Neural progenitor cell (in vitro differentiated cells): Measurements from ENCODE around the gene SKA1. TPM values are rescaled to one million over a fixed set of nuclear protein-coding genes. Genes with fewer than 3 reads are reported as not detected.

ENCODE experiments used
- DNase-seq: peaks from one replicate; pipeline ENCODE4 v3.0.0-alpha.2; 2016; ENCODE audit warnings: low spot score
- H2AFZ ChIP-seq: fragments of 200-600 bp; sonication (generic); replicated peaks from 2 replicates; pipeline ENCODE4 v1.6.1; 2016; ENCODE audit warnings: antibody characterized with exemption
- H3F3A ChIP-seq: fragments of 200-600 bp; sonication (generic); 2 replicates; pipeline ENCODE4 v1.6.1; 2016; ENCODE audit warnings: antibody characterized with exemption, low read depth
- H3K27ac ChIP-seq: fragments of 200-600 bp; sonication (generic); 2 replicates; pipeline ENCODE4 v1.5.1; 2016; ENCODE audit warnings: mild to moderate bottlenecking
- H3K27me3 ChIP-seq: fragments of 200-600 bp; sonication (generic); 2 replicates; pipeline ENCODE4 v1.6.1; 2016; ENCODE audit warnings: mild to moderate bottlenecking, moderate library complexity
- H3K36me3 ChIP-seq: fragments of 200-600 bp; sonication (generic); 2 replicates; pipeline ENCODE4 v1.5.1; 2016
- H3K4me1 ChIP-seq: fragments of 200-600 bp; sonication (generic); 2 replicates; pipeline ENCODE4 v1.6.1; 2016; ENCODE audit warnings: mixed run types
- H3K4me2 ChIP-seq: fragments of 200-600 bp; sonication (generic); 2 replicates; pipeline ENCODE4 v1.6.1; 2016
- H3K4me3 ChIP-seq: fragments of 200-600 bp; sonication (generic); 2 replicates; pipeline ENCODE4 v1.5.1; 2016
- H3K79me2 ChIP-seq: fragments of 200-600 bp; sonication (generic); 2 replicates; pipeline ENCODE4 v1.6.1; 2016; ENCODE audit warnings: low read depth
- H3K9ac ChIP-seq: fragments of 200-600 bp; sonication (generic); 2 replicates; pipeline ENCODE4 v1.6.1; 2016
- H3K9me3 ChIP-seq: fragments of 200-600 bp; sonication (generic); 2 replicates; pipeline ENCODE4 v1.5.1; 2016; ENCODE audit warnings: low read depth
- H4K20me1 ChIP-seq: fragments of 200-600 bp; sonication (generic); 2 replicates; pipeline ENCODE4 v1.6.1; 2016; ENCODE audit warnings: low read depth
- H3K27ac Mint-ChIP-seq: 3 replicates; pipeline ENCODE4 v1.8.0; 2021; ENCODE audit warnings: mixed read lengths
- H3K27me3 Mint-ChIP-seq: 2 replicates; pipeline ENCODE4 v1.8.0; 2022; ENCODE audit warnings: low read depth, mild to moderate bottlenecking, inconsistent platforms, moderate library complexity, mixed read lengths; ENCODE audit not compliant: insufficient read depth
- H3K36me3 Mint-ChIP-seq: 3 replicates; pipeline ENCODE4 v1.8.0; 2021; ENCODE audit warnings: mixed read lengths
- H3K4me1 Mint-ChIP-seq: 3 replicates; pipeline ENCODE4 v1.8.0; 2021; ENCODE audit warnings: mixed read lengths
- H3K4me3 Mint-ChIP-seq: 3 replicates; pipeline ENCODE4 v1.8.0; 2021; ENCODE audit warnings: mild to moderate bottlenecking, moderate library complexity, mixed read lengths
- H3K9me3 Mint-ChIP-seq: 3 replicates; pipeline ENCODE4 v1.8.0; 2020; ENCODE audit warnings: mixed read lengths
- CTCF ChIP-seq: fragments of 200-600 bp; sonication (generic); IDR thresholded peaks from 2 replicates; pipeline ENCODE4 v1.5.1; 2017; ENCODE audit warnings: antibody characterized with exemption, mild to moderate bottlenecking
- EZH2 ChIP-seq: fragments of 200-600 bp; sonication (generic); IDR thresholded peaks from 2 replicates; pipeline ENCODE4 v1.6.1; 2017; ENCODE audit warnings: antibody characterized with exemption, mild to moderate bottlenecking, moderate library complexity
- EZH2phosphoT487 ChIP-seq: fragments of 200-600 bp; sonication (generic); IDR thresholded peaks from 2 replicates; pipeline ENCODE4 v1.6.1; 2017; ENCODE audit warnings: antibody characterized with exemption
- total RNA-seq: library from RNA; depleted of rRNA; stranded (reverse); fragments of >200 nt; gene quantifications from 2 replicates; pipeline ENCODE4 v1.2.3, GENCODE V29; 2015; ENCODE audit warnings: low replicate concordance

Gene SKA1
- total RNA-seq, 1 donor from 2014 or later, result 57.2 TPM

GRCh38 chr18:50338715-50339114 is 36.1 kb upstream of the SKA1 start:
- no peaks in the 10 kb centered on the region for H3K27me3 ChIP-seq
- Mint-ChIP-seq H3K36me3 (no peaks in the 10 kb centered on the region), H3K27me3 (no peaks in the 10 kb centered on the region), H3K4me3 (no peak overlapping the region), H3K4me1 (peaks cover 31% of the 10 kb centered on the region), H3K27ac (peak overlapping the region; percentile 37), H3K9me3 (no peaks in the 10 kb centered on the region)
- no peak overlapping the region for H3K4me3 ChIP-seq
- peaks cover 39% of the 10 kb centered on the region for H3F3A ChIP-seq
- DNase-seq, result peak; percentile 62
- no peak overlapping the region for H3K9ac ChIP-seq
- no peaks in the 10 kb centered on the region for H4K20me1 ChIP-seq
- H3K9me3 ChIP-seq, result no peaks in the 10 kb centered on the region
- H3K79me2 ChIP-seq, result no peaks in the 10 kb centered on the region
- no peaks in the 10 kb centered on the region for H3K36me3 ChIP-seq
- TF ChIP-seq EZH2phosphoT487 (no peak), CTCF (no peak), EZH2 (no peak)
- no peak overlapping the region for H2AFZ ChIP-seq
- no peak overlapping the region for H3K27ac ChIP-seq
- peak overlapping the region; percentile 65 for H3K4me2 ChIP-seq
- peaks cover 40% of the 10 kb centered on the region for H3K4me1 ChIP-seq

GRCh38 chr18:50340078-50340477 is 34.8 kb upstream of the SKA1 start:
- TF ChIP-seq EZH2 (no peak), EZH2phosphoT487 (no peak), CTCF (peak; percentile 10)
- Histone ChIP-seq H3K9ac (no peak overlapping the region), H3K4me2 (no peak overlapping the region), H3K4me3 (no peak overlapping the region), H3K4me1 (peaks cover 40% of the 10 kb centered on the region), H3K36me3 (no peaks in the 10 kb centered on the region), H3K9me3 (no peaks in the 10 kb centered on the region), H3K27ac (no peak overlapping the region), H3F3A (peaks cover 39% of the 10 kb centered on the region), H3K79me2 (no peaks in the 10 kb centered on the region), H3K27me3 (no peaks in the 10 kb centered on the region), H2AFZ (no peak overlapping the region), H4K20me1 (no peaks in the 10 kb centered on the region)
- H3K4me3 Mint-ChIP-seq, result no peak overlapping the region
- DNase-seq, result no peak
- no peaks in the 10 kb centered on the region for H3K36me3 Mint-ChIP-seq
- H3K27ac Mint-ChIP-seq, result no peak overlapping the region
- no peaks in the 10 kb centered on the region for H3K27me3 Mint-ChIP-seq
- no peaks in the 10 kb centered on the region for H3K9me3 Mint-ChIP-seq
- peaks cover 31% of the 10 kb centered on the region for H3K4me1 Mint-ChIP-seq

- Histone ChIP-seq H3K4me2 (no peak overlapping the region), H3K9ac (no peak overlapping the region), H3K79me2 (no peaks in the 10 kb centered on the region), H3F3A (peaks cover 32% of the 10 kb centered on the region), H3K9me3 (no peaks in the 10 kb centered on the region), H2AFZ (no peak overlapping the region), H3K27ac (no peak overlapping the region), H3K4me1 (peaks cover 34% of the 10 kb centered on the region), H3K27me3 (no peaks in the 10 kb centered on the region), H4K20me1 (no peaks in the 10 kb centered on the region), H3K36me3 (no peaks in the 10 kb centered on the region), H3K4me3 (no peak overlapping the region)
- TF ChIP-seq EZH2phosphoT487 (no peak), CTCF (no peak), EZH2 (no peak)
- Mint-ChIP-seq H3K27me3 (no peaks in the 10 kb centered on the region), H3K9me3 (no peaks in the 10 kb centered on the region), H3K4me3 (no peak overlapping the region), H3K36me3 (no peaks in the 10 kb centered on the region), H3K4me1 (peaks cover 30% of the 10 kb centered on the region), H3K27ac (no peak overlapping the region)
- DNase-seq, result no peak
These were observed 33.4 kb upstream of the SKA1 start for GRCh38 chr18:50341443-50341842.
